Astrocyte of the cerebellum (primary cell): ENCODE results near the gene IPCEF1.

Experiments
- DNase-seq: peaks from one replicate; pipeline ENCODE4 v3.0.0-alpha.2; 2011; ENCODE audit warnings: low read depth
- H3K4me3 ChIP-seq: 2 replicates; pipeline ENCODE4 v1.5.1; 2011; ENCODE audit warnings: mild to moderate bottlenecking, low read depth, low read length, moderate library complexity
- in situ Hi-C: cut with HindIII; loops from 2 replicates; pipeline ENCODE4 v1.10.0; 2017; ENCODE audit warnings: low sequenced_read_pairs
- TF ChIP-seq, protein P1 (sequence below): IDR thresholded peaks from 2 replicates; pipeline ENCODE4 v1.5.1; 2012; ENCODE audit warnings: low read length, low read depth, moderate library complexity, mild to moderate bottlenecking; ENCODE audit errors: missing control alignments

Gene IPCEF1

DNA sequence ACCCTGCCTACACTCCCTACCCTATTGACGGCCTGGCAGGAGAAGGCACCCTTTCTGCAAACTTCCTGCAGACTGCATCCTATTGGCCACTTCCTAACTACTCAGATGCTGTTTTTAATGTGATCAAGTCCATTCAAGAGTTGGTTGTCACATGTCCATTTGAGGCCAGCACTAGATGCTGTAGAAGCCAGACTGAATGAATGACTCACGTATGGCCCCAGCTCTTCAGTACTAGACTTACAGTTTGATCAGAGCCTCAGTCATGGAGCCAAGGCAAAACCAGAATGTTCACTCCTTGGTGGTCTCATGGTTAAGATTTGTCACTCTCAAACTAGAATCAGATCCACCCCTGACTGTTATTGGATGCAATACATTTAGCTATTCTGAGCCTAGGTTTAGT, 215.9 kb downstream of the IPCEF1 start:
- in situ Hi-C loops, result no loop called here
- no peak overlapping the region for H3K4me3 ChIP-seq
- TF ChIP-seq, protein P1, sequence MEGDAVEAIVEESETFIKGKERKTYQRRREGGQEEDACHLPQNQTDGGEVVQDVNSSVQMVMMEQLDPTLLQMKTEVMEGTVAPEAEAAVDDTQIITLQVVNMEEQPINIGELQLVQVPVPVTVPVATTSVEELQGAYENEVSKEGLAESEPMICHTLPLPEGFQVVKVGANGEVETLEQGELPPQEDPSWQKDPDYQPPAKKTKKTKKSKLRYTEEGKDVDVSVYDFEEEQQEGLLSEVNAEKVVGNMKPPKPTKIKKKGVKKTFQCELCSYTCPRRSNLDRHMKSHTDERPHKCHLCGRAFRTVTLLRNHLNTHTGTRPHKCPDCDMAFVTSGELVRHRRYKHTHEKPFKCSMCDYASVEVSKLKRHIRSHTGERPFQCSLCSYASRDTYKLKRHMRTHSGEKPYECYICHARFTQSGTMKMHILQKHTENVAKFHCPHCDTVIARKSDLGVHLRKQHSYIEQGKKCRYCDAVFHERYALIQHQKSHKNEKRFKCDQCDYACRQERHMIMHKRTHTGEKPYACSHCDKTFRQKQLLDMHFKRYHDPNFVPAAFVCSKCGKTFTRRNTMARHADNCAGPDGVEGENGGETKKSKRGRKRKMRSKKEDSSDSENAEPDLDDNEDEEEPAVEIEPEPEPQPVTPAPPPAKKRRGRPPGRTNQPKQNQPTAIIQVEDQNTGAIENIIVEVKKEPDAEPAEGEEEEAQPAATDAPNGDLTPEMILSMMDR, result no peak
- no peak for DNase-seq

- TF ChIP-seq, protein P1, result no peak
- in situ Hi-C loops, result no loop called here
- no peak overlapping the region for H3K4me3 ChIP-seq
- DNase-seq, result no peak
Observed at GRCh38 chr6:154139892-154140291, 216.7 kb downstream of the IPCEF1 start.

DNA sequence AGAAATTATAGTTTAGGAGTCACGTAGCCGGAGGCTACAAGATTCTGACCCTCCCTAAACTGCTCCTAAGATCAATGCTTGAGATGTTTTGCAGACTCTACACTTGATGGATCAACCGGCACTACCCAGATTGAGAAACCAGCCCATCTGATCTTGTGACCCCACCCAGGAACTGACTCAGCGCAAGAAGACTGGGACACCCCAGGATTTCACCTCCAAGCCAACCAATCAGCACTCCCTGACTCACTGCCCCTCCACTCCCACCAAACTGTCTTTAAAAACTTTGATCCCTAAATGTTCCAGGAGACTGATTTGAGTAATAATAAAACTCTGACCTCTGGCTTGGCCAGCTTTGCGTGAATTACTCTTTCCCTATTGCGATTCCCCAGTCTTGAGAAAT, 217.8 kb downstream of the IPCEF1 start:
- no peak overlapping the region for H3K4me3 ChIP-seq
- TF ChIP-seq, protein P1, result no peak
- in situ Hi-C loops, result no loop called here
- DNase-seq, result no peak

DNA sequence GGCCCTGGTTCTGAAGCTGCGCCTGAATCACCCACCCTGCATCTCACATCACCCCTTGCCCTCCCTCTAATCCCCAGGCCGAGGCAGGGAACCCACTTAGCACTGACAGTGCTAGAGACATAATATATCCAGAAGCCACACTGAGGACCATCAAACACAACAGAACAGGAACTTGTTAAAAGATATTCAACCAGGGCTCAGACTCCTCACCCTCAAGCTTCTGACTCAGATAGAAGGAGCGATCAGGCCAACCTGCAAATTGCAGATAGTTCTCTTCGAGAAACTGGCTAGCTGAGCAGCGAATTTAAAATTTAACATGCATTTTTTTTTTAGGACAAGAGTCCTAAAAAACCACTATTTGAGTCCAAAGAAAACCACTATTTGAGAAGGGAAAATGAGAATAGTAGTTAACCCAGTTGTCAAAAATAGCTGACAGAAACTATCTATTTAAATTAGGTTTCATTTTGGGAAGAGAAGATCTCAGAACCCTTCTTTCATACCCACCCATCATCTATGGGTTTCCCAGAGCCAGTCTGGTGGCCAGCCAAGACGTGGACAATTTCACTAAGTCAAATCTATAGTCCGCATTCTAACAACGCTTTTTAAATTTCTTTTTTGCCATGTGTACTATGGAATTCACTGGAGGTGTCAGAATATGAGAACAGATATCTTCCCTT, 222.0 kb downstream of the IPCEF1 start:
- TF ChIP-seq, protein P1, result no peak
- in situ Hi-C loops, result no loop called here
- H3K4me3 ChIP-seq, result no peak overlapping the region
- no peak for DNase-seq

DNA sequence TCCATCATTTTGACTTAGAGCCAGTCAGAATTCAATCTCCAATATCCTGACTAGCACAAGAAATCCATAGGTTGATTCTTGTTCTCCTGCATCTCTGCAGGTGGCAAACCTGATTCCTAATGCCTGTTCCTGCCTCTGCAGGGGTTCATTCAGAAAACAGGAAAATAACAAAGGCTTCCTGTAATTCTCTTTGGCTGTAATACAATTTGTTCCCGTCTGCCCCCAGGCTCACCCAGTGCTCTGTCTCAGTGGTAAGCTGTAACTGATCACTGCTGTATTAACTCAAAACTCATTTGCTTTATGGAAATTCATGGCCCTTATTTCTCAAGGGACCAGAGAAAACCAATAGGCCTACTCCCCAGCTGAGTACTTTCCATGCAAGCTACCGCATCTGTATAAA, 228.9 kb downstream of the IPCEF1 start:
- H3K4me3 ChIP-seq, result no peak overlapping the region
- in situ Hi-C loops, result no loop called here
- TF ChIP-seq, protein P1, result no peak
- DNase-seq, result no peak

GRCh38 chr6:154125421-154125820, 231.2 kb downstream of the IPCEF1 start:
- no peak for DNase-seq
- in situ Hi-C loops, result no loop called here

More at GRCh38 chr6:154125421-154125820, 231.2 kb downstream of the IPCEF1 start:
- no peak overlapping the region for H3K4me3 ChIP-seq
- TF ChIP-seq, protein P1, result no peak
